Measurements from ENCODE around the gene CD19.

- TF ChIP-seq POLR2A (IDR thresholded peaks at IDR 0.05) (no peak), CTCF (IDR thresholded peaks at IDR 0.05) (no peak)
Measured at GRCh38 chr16:28932339-28933141, 769 bp downstream of the CD19 start.

Measured in upper lobe of left lung (tissue), 4 donors.